ENCODE data around the gene PROX1. TPM values are rescaled to one million over a fixed set of nuclear protein-coding genes. Genes with fewer than 3 reads are reported as not detected.

Gene PROX1
- total RNA-seq, 1 donor from 2014 or later = 2.5 TPM

GRCh38 chr1:214018386-214019268 lies 30.9 kb downstream of the PROX1 start:
- no peak for DNase-seq (ENCODE audit: extremely low read depth, low read depth, low spot score)

- DNase-seq (ENCODE audit: extremely low read depth, low read depth, low spot score) = no peak
Measured at GRCh38 chr1:214019499-214019898, 31.7 kb downstream of the PROX1 start.

GRCh38 chr1:214021321-214021720 lies 33.5 kb downstream of the PROX1 start:
- no peak for DNase-seq (ENCODE audit: extremely low read depth, low read depth, low spot score)

- no peak for DNase-seq (ENCODE audit: extremely low read depth, low read depth, low spot score)
Measured at GRCh38 chr1:214022229-214022791, 34.5 kb downstream of the PROX1 start.

GRCh38 chr1:214022810-214023425 lies 35.1 kb downstream of the PROX1 start:
- DNase-seq (ENCODE audit: extremely low read depth, low read depth, low spot score) = no peak

- no peak for DNase-seq (ENCODE audit: extremely low read depth, low read depth, low spot score)
Measured at GRCh38 chr1:214026985-214027384, 39.2 kb downstream of the PROX1 start.

- no peak for DNase-seq (ENCODE audit: extremely low read depth, low read depth, low spot score)
Measured at GRCh38 chr1:214027498-214027897, 39.7 kb downstream of the PROX1 start.

GRCh38 chr1:214028095-214028494 lies 40.3 kb downstream of the PROX1 start:
- DNase-seq (ENCODE audit: extremely low read depth, low read depth, low spot score) = no peak

GRCh38 chr1:214028649-214029406 lies 41.1 kb downstream of the PROX1 start:
- DNase-seq (ENCODE audit: extremely low read depth, low read depth, low spot score) = no peak

GRCh38 chr1:214029796-214030195 lies 42.0 kb downstream of the PROX1 start:
- no peak for DNase-seq (ENCODE audit: extremely low read depth, low read depth, low spot score)

- no peak for DNase-seq (ENCODE audit: extremely low read depth, low read depth, low spot score)
Measured at GRCh38 chr1:214031267-214031650, 43.5 kb downstream of the PROX1 start.

- DNase-seq (ENCODE audit: extremely low read depth, low read depth, low spot score) = no peak
Measured at GRCh38 chr1:214037468-214037867, 49.7 kb downstream of the PROX1 start.

GRCh38 chr1:214039394-214040018 lies 51.7 kb downstream of the PROX1 start:
- DNase-seq (ENCODE audit: extremely low read depth, low read depth, low spot score) = no peak

GRCh38 chr1:214043167-214043566 lies 55.4 kb downstream of the PROX1 start:
- DNase-seq (ENCODE audit: extremely low read depth, low read depth, low spot score) = no peak

GRCh38 chr1:214044438-214045214 lies 56.9 kb downstream of the PROX1 start:
- DNase-seq (ENCODE audit: extremely low read depth, low read depth, low spot score) = no peak

- no peak for DNase-seq (ENCODE audit: extremely low read depth, low read depth, low spot score)
Measured at GRCh38 chr1:214050513-214051401, 63.0 kb downstream of the PROX1 start.

GRCh38 chr1:214051786-214052185 lies 64.0 kb downstream of the PROX1 start:
- no peak for DNase-seq (ENCODE audit: extremely low read depth, low read depth, low spot score)

- no peak for DNase-seq (ENCODE audit: extremely low read depth, low read depth, low spot score)
Measured at GRCh38 chr1:214058076-214058475, 70.3 kb downstream of the PROX1 start.

GRCh38 chr1:214066190-214066589 lies 78.4 kb downstream of the PROX1 start:
- no peak for DNase-seq (ENCODE audit: extremely low read depth, low read depth, low spot score)
